SU-DHL-6 (cell line): ENCODE data around the gene RBP5.

Source experiments
- H2AFZ ChIP-seq: fragments of 200-600 bp; sonication (generic); 2 replicates; pipeline ENCODE4 v1.6.1; 2014; ENCODE audit warnings: low read depth, mild to moderate bottlenecking, moderate library complexity, mixed read lengths, antibody characterized with exemption, low read length; ENCODE audit not compliant: severe bottlenecking
- H3F3A ChIP-seq: fragments of 200-600 bp; shearing (Covaris generic); 2 replicates; pipeline ENCODE4 v1.6.0; 2016; ENCODE audit warnings: antibody characterized with exemption, mild to moderate bottlenecking; ENCODE audit not compliant: insufficient read depth
- H3K27ac ChIP-seq: fragments of 200-600 bp; sonication (generic); 2 replicates; pipeline ENCODE4 v1.5.1; 2016; ENCODE audit warnings: low read depth, mild to moderate bottlenecking, low read length, moderate library complexity, mixed read lengths
- H3K27me3 ChIP-seq: fragments of 200-600 bp; sonication (generic), shearing (Covaris generic); 2 replicates; pipeline ENCODE4 v1.6.0; 2014; ENCODE audit warnings: mild to moderate bottlenecking, low read length
- H3K36me3 ChIP-seq: fragments of 200-600 bp; sonication (generic); 2 replicates; pipeline ENCODE4 v1.6.1; 2014; ENCODE audit warnings: mild to moderate bottlenecking, low read length, mixed read lengths
- H3K4me2 ChIP-seq: fragments of 300-600, 200-600 bp; shearing (Covaris generic), sonication (generic); 2 replicates; pipeline ENCODE4 v1.6.0; 2014; ENCODE audit warnings: low read length, low read depth, mild to moderate bottlenecking; ENCODE audit not compliant: poor library complexity, severe bottlenecking
- H3K4me3 ChIP-seq: fragments of 200-600 bp; sonication (generic); 2 replicates; pipeline ENCODE4 v1.5.1; 2014; ENCODE audit warnings: antibody characterized with exemption, low read length, mild to moderate bottlenecking, mixed read lengths; ENCODE audit not compliant: insufficient read depth, poor library complexity, severe bottlenecking
- H3K79me2 ChIP-seq: fragments of 200-600 bp; sonication (generic); 2 replicates; pipeline ENCODE4 v1.6.1; 2014; ENCODE audit warnings: mild to moderate bottlenecking, low read length, moderate library complexity; ENCODE audit not compliant: insufficient read depth
- H3K9ac ChIP-seq: fragments of 200-600 bp; sonication (generic); 2 replicates; pipeline ENCODE4 v1.7.0; 2014; ENCODE audit warnings: mild to moderate bottlenecking, low read length
- H3K9me2 ChIP-seq: fragments of 200-600 bp; sonication (generic); replicated peaks from 2 replicates; pipeline ENCODE4 v1.6.1; 2014; ENCODE audit warnings: low read length; ENCODE audit not compliant: insufficient read depth
- H3K9me3 ChIP-seq: fragments of 200-600 bp; sonication (generic); 2 replicates; pipeline ENCODE4 v1.6.1; 2014; ENCODE audit warnings: low read length, mixed read lengths; ENCODE audit not compliant: insufficient read depth
- H4K20me1 ChIP-seq: fragments of 200-600 bp; sonication (generic); 2 replicates; pipeline ENCODE4 v1.6.1; 2014; ENCODE audit warnings: low read depth, mild to moderate bottlenecking, antibody characterized with exemption, low read length, moderate library complexity, mixed read lengths
- CTCF ChIP-seq: fragments of 200-600 bp; sonication (generic); IDR thresholded peaks from one replicate; pipeline ENCODE4 v1.5.1; 2017; ENCODE audit warnings: antibody characterized with exemption, mild to moderate bottlenecking, low read length, moderate library complexity; ENCODE audit not compliant: insufficient read depth, poor library complexity, severe bottlenecking
- EZH2phosphoT487 ChIP-seq: fragments of 200-600 bp; sonication (generic), shearing (Covaris generic); conservative IDR thresholded peaks from 2 replicates; pipeline ENCODE4 v1.6.1; 2018; ENCODE audit warnings: mild to moderate bottlenecking, antibody characterized with exemption, low read length, moderate library complexity, mixed read lengths

The RBP5 gene

GRCh38 chr12:7144414-7145120 lies 15.9 kb upstream of the RBP5 start:
- Histone ChIP-seq H3F3A (no peaks in the 10 kb centered on the region), H3K4me2 (no peak overlapping the region), H3K9ac (no peak overlapping the region), H3K9me2 (no peaks in the 10 kb centered on the region), H2AFZ (no peak overlapping the region), H3K27ac (no peak overlapping the region), H4K20me1 (no peaks in the 10 kb centered on the region), H3K36me3 (no peaks in the 10 kb centered on the region), H3K27me3 (no peaks in the 10 kb centered on the region), H3K79me2 (no peaks in the 10 kb centered on the region), H3K4me3 (no peak overlapping the region), H3K9me3 (no peaks in the 10 kb centered on the region)
- TF ChIP-seq CTCF (peak; percentile 52), EZH2phosphoT487 (no peak)

GRCh38 chr12:7143564-7143963 lies 14.9 kb upstream of the RBP5 start:
- Histone ChIP-seq H3K9me2 (no peaks in the 10 kb centered on the region), H3K79me2 (no peaks in the 10 kb centered on the region), H3K9ac (no peak overlapping the region), H4K20me1 (no peaks in the 10 kb centered on the region), H3K27me3 (no peaks in the 10 kb centered on the region), H3K36me3 (no peaks in the 10 kb centered on the region), H3F3A (no peaks in the 10 kb centered on the region), H3K9me3 (no peaks in the 10 kb centered on the region), H3K27ac (no peak overlapping the region), H3K4me2 (no peak overlapping the region), H3K4me3 (no peak overlapping the region), H2AFZ (no peak overlapping the region)
- TF ChIP-seq CTCF (no peak), EZH2phosphoT487 (no peak)

GRCh38 chr12:7142809-7143465 lies 14.2 kb upstream of the RBP5 start:
- Histone ChIP-seq H3K27me3 (no peaks in the 10 kb centered on the region), H3K79me2 (no peaks in the 10 kb centered on the region), H3K9me3 (no peaks in the 10 kb centered on the region), H3K4me3 (no peak overlapping the region), H3K36me3 (no peaks in the 10 kb centered on the region), H4K20me1 (no peaks in the 10 kb centered on the region), H3F3A (no peaks in the 10 kb centered on the region), H2AFZ (no peak overlapping the region), H3K9me2 (no peaks in the 10 kb centered on the region), H3K27ac (no peak overlapping the region), H3K4me2 (no peak overlapping the region), H3K9ac (no peak overlapping the region)
- TF ChIP-seq CTCF (no peak), EZH2phosphoT487 (no peak)
